ENCODE data around the gene FN1.

GRCh38 chr2:215422676-215423075 is 13.2 kb downstream of the FN1 start:
- no peak for TF ChIP-seq EZH2 (IDR thresholded peaks at IDR 0.05; ENCODE audit: borderline replicate concordance, low read depth, low read length, severe bottlenecking)
- no peak for TF ChIP-seq CTCF (IDR thresholded peaks at IDR 0.05; ENCODE audit: borderline replicate concordance, extremely low read depth, low read length, poor library complexity, severe bottlenecking)
